Testis (tissue), 3 donors: Measurements from ENCODE around the gene CDYL. TPM values are rescaled to one million over a fixed set of nuclear protein-coding genes. Genes with fewer than 3 reads are reported as not detected.

Experiments
- DNase-seq: peaks from one replicate; pipeline ENCODE4 v3.0.0-alpha.2; 2019
- H3K27ac ChIP-seq, 2 donors: fragments of 200-600 bp; sonication (generic); one replicate each; pipeline ENCODE4 v1.5.1; 2019
- H3K27me3 ChIP-seq: fragments of 200-600 bp; sonication (generic); one replicate; pipeline ENCODE4 v1.5.1; 2019
- H3K36me3 ChIP-seq: fragments of 200-600 bp; sonication (generic); one replicate; pipeline ENCODE4 v1.5.1; 2017; ENCODE audit warnings: low read depth; ENCODE audit errors: missing control alignments
- H3K4me1 ChIP-seq: fragments of 200-600 bp; sonication (generic); one replicate; pipeline ENCODE4 v1.5.1; 2019
- H3K4me3 ChIP-seq, 2 donors: fragments of 200-600 bp; sonication (generic); one replicate each; pipeline ENCODE4 v1.5.1; 2017 to 2019
- H3K9me3 ChIP-seq: fragments of 200-600 bp; sonication (generic); one replicate; pipeline ENCODE4 v1.5.1; 2017
- POLR2A ChIP-seq: fragments of 450-650 bp; IDR thresholded peaks from one replicate; pipeline ENCODE4 v1.6.1; 2017; ENCODE audit warnings: antibody characterized with exemption, mild to moderate bottlenecking, moderate library complexity
- WGBS, 2 donors: methylation state at CpG; one replicate each; pipeline ENCODE4 v1.1.5; 2018; 5-methylcytosine and 5-hydroxymethylcytosine counted together
- intact Hi-C: fragments of 100-400 bp; cut with DNase I; formaldehyde crosslinking; loops from one replicate; pipeline ENCODE4 v1.15.1; 2023; ENCODE audit warnings: low total_unique reads
- polyA plus RNA-seq: library from polyadenylated mRNA; stranded (reverse); fragments of 350-450 nt; fragmentation: Illumina TruSeq; extraction: RNeasy Lipid Tissue Mini Kit (QIAGEN cat#74804); gene quantifications from one replicate; pipeline ENCODE4 v1.2.3, GENCODE V29; 2014; ENCODE audit warnings: low read depth, low replicate concordance; ENCODE audit not compliant: insufficient read depth
- total RNA-seq, 2 donors: library from RNA; depleted of rRNA; stranded (reverse); fragments of >200 nt; gene quantifications; one replicate each; pipeline ENCODE4 v1.2.3, GENCODE V29; 2016
- TF ChIP-seq, protein P1 (sequence below), 3 experiments: fragments of 450-650 bp in 2 of 3; fragments of 200-600 bp in 1 of 3; sonication (generic) in 1 of 3; IDR thresholded peaks; one replicate each; pipeline ENCODE4 v1.5.1; 2016 to 2019; ENCODE audit warnings: antibody characterized with exemption in 3 of 3, mild to moderate bottlenecking in 2 of 3, moderate library complexity in 1 of 3

The CDYL gene
- total and polyA plus RNA-seq, 3 donors from 2014 or later: 26.8 to 72.8 (median 46.3) TPM

DNA sequence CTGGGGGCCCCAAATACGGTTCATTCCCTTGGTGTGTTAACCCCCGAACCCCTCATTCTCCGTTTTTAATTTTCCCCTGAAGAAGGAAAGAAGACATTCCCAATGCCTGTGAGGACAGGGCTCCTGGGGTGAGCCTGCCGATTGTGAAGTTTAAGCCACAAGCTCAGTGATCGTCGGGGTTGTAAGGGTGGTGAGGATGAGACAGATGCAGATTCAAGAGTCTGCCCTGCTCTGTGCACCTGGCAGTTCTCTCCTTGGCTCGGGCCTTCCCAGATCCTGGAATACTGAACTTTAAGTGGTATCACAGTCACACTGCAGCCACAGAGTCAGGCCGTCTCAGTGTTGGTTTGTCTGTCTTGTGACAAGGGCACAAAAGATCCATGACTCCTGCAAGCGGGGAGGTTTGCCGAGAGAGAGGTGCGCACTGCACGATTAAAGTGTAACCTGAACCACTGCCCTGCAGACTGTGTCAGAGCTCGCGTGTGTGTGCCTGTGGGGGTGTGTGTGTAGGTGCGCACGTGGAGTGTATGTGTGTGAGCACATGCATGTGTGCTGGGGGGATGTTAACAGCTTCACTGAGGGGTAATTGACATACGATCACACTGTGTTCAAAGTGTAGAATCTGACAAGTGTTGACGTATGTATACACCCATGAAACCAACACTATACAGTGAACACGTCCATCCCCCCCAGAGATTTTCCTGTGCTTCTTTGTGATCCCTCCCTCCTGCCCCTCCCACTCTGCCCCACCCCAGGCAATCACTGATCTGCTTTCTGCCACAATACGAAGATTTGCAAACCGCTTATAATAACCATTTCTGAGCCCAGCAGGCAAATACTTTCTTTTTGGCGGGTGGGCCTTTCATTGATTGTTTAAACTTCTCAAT lies 188.7 kb downstream of the CDYL start:
- no peak overlapping the region for H3K4me3 ChIP-seq
- no peaks in the 10 kb centered on the region for H3K9me3 ChIP-seq
- no peaks in the 10 kb centered on the region for H3K27me3 ChIP-seq
- intact Hi-C loops: no loop called here
- 76 to 90% methylated on average over 22 of the region's 22 CpGs for WGBS, 2 donors
- DNase-seq: no peak
- no peak for TF ChIP-seq POLR2A
- TF ChIP-seq, protein P1, sequence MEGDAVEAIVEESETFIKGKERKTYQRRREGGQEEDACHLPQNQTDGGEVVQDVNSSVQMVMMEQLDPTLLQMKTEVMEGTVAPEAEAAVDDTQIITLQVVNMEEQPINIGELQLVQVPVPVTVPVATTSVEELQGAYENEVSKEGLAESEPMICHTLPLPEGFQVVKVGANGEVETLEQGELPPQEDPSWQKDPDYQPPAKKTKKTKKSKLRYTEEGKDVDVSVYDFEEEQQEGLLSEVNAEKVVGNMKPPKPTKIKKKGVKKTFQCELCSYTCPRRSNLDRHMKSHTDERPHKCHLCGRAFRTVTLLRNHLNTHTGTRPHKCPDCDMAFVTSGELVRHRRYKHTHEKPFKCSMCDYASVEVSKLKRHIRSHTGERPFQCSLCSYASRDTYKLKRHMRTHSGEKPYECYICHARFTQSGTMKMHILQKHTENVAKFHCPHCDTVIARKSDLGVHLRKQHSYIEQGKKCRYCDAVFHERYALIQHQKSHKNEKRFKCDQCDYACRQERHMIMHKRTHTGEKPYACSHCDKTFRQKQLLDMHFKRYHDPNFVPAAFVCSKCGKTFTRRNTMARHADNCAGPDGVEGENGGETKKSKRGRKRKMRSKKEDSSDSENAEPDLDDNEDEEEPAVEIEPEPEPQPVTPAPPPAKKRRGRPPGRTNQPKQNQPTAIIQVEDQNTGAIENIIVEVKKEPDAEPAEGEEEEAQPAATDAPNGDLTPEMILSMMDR (IDR thresholded peaks at IDR 0.05): no peak
- H3K36me3 ChIP-seq: no peaks in the 10 kb centered on the region
- no peaks in the 10 kb centered on the region for H3K4me1 ChIP-seq
- no peak overlapping the region for H3K27ac ChIP-seq

GRCh38 chr6:4965562-4966389 lies 189.6 kb downstream of the CDYL start:
- H3K36me3 ChIP-seq: no peaks in the 10 kb centered on the region

DNA sequence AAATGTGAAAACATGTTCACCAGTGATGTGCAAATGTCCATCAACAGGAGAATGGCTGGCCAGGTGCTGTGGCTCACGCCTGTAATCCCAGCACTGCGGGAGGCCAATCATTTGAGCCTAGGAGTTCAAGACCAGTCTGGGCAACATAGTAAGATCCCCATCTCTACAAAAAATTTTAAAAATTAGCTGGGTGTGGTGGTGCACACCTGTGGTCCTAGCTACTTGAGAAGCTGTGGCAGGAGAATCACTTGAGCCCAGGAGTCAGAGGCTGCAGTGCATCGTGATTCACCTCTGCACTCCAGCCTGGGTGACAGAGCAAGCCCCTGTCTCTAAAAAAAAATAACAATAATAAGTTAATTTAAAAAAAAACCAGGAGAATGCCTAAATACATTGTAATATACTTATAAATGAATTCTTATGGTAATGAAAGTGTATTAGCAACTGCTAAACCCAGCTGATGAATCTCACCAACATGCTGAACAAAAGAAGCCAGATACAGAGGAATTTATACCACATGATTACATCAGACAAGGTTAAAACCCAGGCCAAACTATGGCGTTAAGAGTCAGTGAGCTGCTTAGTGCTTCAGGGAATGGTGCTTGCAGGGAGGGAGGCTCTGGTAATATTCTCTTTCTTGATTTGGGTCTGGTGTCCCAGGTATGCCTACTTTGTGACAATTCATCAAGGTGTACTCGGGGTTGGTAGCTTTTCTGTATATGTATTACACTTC lies 191.3 kb downstream of the CDYL start:
- Histone ChIP-seq H3K36me3 (no peaks in the 10 kb centered on the region), H3K27ac (no peak overlapping the region), H3K4me3 (no peak overlapping the region), H3K27me3 (no peaks in the 10 kb centered on the region), H3K4me1 (no peaks in the 10 kb centered on the region), H3K9me3 (no peaks in the 10 kb centered on the region)
- 86 to 88% methylated on average over 5 of the region's 5 CpGs for WGBS, 2 donors
- intact Hi-C loops: no loop called here
- TF ChIP-seq, protein P1 (IDR thresholded peaks at IDR 0.05): no peak
- TF ChIP-seq POLR2A: no peak
- no peak for DNase-seq

More at GRCh38 chr6:4965562-4966389, 189.6 kb downstream of the CDYL start:
- TF ChIP-seq POLR2A: no peak
- TF ChIP-seq, protein P1 (IDR thresholded peaks at IDR 0.05): no peak
- no peak overlapping the region for H3K4me3 ChIP-seq
- DNase-seq: no peak
- no peaks in the 10 kb centered on the region for H3K9me3 ChIP-seq
- 88 to 89% methylated on average over 8 of the region's 8 CpGs for WGBS, 2 donors
- H3K27me3 ChIP-seq: no peaks in the 10 kb centered on the region
- no peaks in the 10 kb centered on the region for H3K4me1 ChIP-seq
- intact Hi-C loops: no loop called here
- no peak overlapping the region for H3K27ac ChIP-seq

DNA sequence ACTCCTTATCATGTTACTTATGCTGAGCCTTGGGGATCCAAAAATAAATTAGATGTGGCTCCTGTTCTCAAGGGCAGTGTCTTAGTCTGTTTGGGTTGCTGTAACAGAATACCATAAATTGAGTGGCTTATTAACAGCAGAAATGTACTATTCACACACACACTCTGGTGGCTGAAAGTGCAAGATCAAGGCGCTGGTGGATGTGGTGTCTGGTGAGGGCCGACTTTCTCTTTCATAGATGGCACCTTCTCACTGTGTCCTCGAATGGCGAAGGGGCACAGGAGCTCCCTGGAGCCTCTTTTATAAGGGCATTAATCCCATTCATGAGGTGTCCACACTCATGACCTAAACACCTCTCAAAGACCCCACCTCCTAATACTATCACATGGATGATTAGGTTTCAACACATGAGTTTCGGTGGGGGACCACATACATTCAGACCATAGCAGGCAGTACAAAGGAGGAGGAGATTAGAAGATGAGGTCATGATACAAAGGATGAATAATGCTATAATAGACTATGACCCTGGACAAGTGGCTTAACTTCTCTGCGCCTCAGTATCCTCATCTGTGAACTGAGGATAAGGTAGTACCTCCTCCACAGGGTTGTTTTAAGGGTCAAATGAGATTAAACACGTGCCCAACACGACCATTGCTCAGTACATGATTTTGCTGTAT lies 193.5 kb downstream of the CDYL start:
- Histone ChIP-seq H3K4me3 (no peak overlapping the region), H3K9me3 (no peaks in the 10 kb centered on the region), H3K27me3 (no peaks in the 10 kb centered on the region), H3K27ac (no peak overlapping the region), H3K4me1 (no peaks in the 10 kb centered on the region), H3K36me3 (no peaks in the 10 kb centered on the region)
- no peak for DNase-seq
- WGBS, 2 donors: 91 to 96% methylated on average over 8 of the region's 8 CpGs
- intact Hi-C loops: no loop called here
- no peak for TF ChIP-seq POLR2A
- TF ChIP-seq, protein P1 (IDR thresholded peaks at IDR 0.05): no peak
